HG02943 (cell line): ENCODE results near the gene USP15.

Experiments
- ATAC-seq: cut with Tn5 transposase; IDR thresholded peaks from one replicate; pipeline ENCODE4 v1.9.1; 2021; ENCODE audit warnings: mild to moderate bottlenecking, low read depth, moderate library complexity; ENCODE audit not compliant: unreplicated experiment

The USP15 gene

DNA sequence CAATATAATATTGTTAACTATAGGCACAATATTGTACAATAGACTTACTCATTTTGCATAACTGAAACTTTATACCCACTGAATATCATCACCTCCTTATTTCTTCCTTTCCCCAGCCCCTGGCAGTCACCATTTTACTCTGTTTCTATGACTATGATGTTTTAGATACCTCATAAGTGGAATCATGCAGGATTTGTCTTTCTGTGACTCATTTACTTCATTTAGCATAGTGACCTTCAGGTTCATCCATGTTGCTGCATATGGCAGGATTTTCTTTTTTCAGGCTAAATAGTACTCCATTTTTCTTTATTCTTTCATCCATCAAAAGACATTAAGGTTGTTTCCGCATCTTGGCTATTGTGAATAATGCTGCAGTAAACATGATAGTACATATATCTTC lies 18.9 kb downstream of the USP15 start:
- no peak for ATAC-seq

DNA sequence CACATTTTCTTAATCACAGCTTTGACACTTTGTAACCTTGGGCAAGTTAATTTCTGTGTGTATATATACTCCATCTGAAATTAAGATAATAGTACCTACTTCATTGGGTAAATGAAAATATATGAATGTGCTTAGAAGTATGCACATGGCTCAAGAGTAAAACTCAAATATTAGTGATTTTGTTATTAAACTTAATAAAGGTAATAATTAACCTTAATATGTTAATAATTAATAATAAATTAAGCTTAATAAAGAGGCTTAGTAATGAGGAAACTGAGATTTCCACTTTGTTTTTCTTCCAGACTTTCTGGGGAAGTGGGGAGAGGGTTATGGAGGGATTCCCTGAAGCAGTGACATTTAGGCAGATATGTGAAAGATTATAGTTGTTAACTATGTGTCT lies 19.8 kb downstream of the USP15 start:
- ATAC-seq: no peak

DNA sequence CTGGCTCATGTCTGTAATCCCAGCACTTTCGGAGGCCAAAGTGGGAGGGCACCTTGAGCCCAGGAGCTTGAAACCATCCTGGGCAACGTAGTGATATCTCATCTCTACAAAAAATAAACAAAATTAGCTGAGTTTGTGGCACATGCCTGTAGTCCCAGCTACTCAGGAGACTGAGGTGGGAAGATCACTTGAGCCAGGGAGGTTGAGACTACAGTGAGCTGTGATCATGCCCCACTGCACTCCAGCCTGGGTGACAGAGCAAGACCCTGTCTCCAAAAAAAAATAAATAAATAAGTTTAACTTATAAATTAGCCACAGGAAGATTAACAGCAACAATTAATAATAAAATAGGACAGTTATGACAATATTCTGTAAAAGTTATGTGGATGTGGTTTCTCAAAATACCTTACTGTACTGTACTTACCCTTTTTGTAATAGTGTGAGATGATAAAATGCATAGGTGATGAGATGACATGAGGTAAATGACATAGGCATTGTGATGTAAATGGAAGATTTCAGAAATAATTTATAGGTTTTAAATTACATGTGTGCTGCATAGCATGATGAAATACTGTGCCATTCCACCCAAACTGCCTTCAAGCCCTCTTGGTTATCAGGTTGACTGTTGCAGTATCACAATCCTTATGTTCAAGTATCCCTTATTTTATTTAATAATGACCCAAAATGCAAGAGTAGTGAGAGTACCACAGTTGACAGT lies 22.0 kb downstream of the USP15 start:
- ATAC-seq: no peak

DNA sequence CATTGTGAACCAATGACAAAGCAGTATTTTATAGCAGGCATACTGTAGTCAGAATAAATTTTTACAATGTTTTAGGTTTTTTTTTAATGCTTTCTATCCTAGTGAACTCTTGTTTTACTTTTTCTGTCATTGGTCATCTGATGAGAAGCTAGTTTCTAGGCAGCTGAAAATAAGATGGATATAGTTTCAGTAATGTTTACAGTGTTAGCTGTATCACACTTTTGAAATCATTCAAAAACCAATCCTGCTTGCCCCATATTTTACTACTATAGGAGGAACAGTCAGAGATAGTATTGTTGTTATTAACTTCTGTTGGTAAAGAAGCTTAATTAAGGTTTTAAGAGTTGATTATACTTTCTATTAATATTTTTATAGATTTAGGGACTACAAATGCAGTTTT lies 24.5 kb downstream of the USP15 start:
- no peak for ATAC-seq

DNA sequence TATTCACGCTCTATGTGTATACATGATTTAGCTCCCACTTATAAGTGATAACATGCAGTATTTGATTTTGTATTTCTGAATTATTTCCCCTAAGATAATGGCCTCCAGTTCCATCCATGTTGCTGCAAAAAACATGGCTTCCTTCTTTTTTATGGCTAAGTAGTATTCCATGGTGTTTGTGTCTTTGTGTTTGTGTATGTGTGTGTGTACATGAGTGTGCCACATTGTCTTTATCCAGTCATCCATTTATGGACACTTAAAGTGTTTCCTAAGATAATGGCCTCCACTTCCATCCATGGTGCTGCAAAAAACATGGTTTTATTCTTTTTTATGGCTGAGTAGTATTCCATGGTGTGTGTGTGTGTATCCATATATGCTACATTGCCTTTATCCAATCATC lies 25.1 kb downstream of the USP15 start:
- no peak for ATAC-seq

DNA sequence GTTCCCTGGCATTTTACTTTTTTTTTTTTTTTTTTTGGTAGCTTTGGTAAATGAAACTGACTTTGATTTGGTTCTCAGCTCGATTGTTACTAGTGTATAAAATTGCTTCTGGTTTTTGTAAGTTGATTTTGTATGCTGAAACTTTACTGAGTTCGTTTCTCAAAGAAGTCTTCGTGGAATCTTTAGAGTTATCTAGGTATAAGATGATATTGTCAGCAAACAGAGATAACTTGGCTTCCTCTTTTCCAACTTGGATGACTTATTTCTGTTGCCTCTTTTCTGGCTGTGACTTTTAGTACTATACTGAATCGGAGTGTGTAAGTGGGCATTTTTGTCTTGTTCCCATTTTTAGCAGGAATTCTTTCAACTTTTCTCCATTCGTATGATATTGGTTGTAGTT lies 28.1 kb downstream of the USP15 start:
- ATAC-seq: no peak

DNA sequence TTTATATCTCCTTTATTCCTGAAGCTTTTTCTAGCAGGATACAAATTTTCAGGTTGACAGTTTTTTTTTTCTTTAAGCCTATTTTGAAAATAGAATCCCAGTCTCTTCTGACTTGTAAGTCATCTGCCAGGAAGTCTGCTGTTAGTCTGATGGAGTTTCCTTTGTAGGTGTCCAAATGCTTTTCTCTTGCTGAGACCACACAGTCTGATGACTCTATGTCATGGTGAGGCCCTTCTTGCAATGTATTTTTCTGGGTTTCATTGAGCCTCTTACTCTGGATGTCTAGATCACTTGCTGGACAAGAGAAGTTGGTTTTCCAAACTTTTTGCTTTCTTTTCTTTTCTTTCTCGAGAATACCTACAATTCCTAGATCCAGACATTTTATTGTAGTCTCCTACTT lies 30.6 kb downstream of the USP15 start:
- ATAC-seq: no peak

DNA sequence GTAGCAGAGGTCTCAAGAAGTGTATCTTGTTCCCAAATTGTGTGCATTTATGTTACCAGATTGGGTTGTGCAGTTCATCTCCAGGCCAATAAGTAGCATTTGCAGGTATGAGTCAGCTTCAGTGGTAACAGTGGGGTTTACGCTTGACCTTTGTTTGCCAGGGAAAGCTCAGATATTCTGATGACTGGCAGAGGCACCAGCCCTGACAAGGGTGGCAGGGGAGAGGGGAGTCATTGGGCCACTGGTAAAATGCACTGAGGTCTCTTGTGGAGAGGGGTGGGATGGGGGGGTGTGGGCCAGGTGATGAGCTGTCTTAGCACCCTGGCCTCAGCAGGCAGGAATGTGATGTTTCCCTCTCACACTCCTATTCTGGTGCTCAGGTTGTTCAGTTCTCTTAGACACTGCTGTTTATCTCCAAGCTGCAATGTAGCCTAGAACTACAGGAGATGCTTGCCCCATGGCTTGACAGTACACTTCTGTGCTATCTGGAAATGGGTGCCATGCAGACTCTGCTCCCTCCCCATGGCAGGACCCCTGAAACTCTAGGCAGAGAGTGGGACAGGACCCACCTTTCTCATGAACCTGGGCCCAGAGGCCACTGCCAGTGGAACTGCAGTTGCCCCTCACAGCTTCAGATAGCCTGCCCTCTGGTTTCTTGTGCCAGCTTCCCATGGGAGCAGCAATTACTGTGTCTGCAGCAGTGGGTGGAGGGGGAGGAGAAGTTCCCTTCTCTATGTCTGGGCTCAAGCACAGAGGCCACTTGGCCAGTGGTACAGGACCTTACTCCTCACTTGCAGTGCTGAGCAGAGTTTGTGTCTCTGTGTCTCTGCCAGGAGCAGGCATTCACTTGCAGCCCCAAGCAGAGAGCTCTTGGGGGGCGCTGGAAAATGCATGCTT lies 31.9 kb downstream of the USP15 start:
- no peak for ATAC-seq

DNA sequence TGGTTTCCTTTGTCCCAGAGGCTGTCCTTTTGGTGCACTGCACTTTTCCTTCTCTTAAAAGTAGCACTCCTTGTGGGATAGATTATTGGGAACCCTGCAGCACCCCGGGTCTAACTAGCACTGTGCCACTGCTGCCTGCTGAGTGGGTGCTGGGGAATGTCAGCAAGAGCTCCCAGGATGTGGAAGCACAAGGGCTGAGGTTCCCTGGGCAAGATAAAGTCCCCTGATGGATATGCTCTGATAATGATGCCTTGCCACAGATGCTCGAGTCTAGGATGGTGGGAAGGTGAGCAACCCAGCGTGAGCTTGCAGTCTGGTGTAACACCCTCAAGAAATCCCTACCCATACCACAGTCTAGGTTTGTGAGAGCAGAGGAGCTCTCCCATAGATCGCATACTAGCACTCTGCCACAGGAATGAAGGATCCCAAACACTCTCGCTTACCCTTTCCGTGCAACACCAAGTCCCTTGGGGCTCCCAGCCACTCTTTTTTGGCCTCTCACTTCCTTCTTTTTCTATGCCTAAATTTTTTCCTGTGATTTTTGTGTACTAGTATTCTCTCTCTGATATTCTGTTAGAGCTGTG lies 32.6 kb downstream of the USP15 start:
- no peak for ATAC-seq

DNA sequence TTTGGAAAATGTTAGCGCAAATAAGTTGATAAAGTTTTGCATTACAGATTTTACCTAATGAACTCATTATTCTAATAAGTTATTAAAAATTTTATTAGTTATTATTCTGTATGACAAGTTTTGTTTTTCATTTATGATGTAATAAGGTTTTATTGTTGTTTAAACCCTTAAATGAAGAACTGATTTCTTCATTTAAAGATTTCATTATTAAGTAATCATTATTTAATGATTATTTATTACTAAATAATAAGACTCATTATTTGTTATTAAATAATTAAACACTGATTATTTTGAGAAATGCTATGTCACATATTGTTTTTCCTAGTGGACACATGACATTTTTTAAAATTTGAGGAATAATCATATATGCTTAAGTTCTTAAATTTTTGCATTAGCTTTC lies 34.2 kb downstream of the USP15 start:
- ATAC-seq: no peak

DNA sequence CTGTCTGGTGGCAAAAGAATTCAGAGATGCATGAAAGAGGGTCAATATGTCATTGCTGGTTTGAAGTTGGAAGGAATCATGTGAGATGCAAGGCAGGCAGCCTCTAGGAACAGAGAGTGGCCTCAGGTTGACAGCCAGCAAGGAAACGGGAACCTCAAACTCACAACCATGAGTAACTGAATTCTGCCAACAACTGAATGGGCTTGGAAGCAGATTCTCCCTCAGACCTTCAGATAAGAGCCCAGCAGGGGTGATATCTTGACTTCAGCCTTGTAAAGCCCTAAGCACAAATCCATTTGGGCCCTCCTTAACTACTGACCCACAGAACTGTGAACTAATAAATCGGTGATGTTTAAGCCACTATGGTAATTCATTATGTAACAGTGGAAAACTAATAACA lies 35.8 kb downstream of the USP15 start:
- no peak for ATAC-seq

DNA sequence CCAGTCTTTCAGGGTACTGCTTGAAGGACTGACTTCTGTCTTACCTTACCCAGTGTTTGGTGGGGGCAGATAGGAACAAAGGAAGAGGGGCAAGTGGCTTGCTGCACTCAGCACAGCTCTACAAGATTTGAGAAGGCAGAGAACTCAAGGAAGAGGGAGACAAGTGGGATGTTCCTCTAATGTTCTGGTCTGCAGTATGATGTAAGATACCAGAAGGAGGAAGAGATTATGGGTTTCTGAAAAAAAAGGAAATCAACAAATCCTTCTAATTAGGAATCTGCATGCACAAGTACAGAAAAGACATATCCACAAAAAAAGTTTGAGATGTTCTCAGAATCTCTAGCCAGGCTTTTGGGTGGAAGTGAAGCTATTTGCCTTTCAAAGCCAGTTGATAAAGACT lies 37.1 kb downstream of the USP15 start:
- no peak for ATAC-seq

DNA sequence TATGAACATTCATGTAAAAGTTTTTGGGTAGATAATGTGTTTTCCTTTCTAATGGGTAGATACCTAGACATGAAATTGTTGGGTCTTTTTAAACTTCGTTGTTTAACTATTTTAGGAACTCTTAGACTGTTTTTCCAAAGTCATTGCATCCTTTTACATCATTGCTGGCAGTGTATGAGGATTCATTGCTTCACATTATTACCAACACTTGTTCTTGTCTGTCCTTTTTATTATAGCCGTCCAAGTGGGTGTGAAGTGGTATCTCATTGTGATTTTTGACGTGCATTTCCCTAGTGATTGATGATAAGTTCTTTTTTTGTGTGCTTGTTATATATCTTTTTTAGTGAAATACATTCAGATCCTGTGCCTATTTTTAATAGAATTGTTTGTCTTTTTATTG lies 39.4 kb downstream of the USP15 start:
- no peak for ATAC-seq

DNA sequence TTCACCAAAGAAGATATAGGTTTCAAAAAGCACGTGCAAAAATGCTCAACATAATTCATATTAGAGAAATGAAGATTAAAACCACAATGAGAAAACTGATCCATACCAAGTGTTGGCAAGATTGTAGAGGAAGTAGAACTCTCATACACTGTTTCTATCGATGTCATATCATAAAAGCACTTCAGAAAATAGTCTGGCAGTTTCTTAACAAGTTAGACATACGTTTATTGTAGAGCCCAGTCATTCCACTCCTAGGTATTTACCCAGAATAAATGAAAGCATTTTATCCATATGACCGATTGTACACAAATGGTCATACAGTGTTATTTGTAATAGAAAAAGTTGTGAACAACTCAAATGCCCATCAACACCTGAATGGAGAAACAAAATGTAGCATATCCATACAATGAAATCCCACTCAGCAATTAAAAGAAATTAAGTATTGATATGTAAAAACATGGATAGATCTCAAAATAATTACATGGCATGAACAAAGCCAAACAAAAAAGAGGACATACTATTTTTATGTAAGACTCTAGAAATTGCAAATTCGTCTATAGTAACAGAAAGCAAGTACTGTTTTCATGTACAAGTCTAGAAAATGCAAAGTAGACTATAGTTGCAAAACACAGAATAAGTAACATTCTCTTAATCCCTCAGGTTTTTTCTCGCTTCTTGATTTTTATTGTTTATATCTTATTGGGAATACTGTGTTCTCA lies 41.0 kb downstream of the USP15 start:
- ATAC-seq: no peak

DNA sequence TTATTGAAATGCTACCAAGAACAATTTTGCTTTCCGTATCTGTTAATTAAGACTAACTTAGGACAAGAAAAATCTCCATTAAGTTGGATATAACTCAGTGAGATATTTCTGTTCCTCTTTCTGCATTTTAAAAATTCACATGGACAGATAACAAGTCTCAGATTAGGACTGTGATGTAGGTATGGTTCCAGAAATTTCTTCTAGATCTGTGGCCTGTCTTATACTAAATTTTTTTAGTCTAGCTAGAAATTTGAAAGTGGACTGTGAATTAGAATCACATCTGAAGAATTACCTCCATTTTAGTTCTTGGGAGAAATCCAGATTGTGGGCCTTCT lies 41.6 kb downstream of the USP15 start:
- ATAC-seq: no peak

DNA sequence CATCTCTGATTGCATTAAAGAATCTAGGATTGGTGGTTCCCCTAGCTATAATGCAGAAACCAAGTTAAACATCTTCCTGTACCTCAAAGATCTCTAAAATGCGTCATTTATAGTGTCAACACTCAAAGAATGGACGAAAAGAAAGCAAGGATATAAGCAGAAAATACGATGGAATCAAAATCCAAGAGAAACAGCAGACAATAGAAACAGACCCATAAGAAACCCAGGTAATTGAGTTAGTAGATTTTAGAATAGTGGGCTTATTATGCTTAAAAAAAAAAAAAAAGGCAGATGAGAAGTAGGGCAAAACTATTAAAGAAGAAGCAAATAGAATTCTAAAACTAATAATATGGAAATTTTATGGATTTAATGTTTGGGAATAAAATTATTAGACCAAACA lies 44.4 kb downstream of the USP15 start:
- ATAC-seq: no peak

DNA sequence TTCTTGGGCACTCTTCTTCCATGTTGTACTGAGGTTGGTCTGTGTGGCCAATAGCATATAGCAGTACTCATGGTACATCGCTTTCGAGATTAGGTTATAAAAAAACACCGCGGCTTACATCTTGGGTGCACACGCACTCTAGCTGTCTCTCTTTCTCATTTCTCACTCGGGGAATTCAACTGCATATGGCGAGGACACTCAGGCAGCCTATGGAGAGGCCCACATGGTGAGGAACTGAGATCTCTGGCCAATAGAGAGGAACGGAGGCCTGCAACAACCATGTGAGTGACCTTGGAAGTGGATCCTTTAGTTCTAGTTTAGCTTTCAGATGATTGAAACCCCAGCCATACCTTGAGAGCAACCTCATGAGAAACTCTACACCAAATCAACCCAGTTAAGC lies 45.6 kb downstream of the USP15 start:
- ATAC-seq: no peak

DNA sequence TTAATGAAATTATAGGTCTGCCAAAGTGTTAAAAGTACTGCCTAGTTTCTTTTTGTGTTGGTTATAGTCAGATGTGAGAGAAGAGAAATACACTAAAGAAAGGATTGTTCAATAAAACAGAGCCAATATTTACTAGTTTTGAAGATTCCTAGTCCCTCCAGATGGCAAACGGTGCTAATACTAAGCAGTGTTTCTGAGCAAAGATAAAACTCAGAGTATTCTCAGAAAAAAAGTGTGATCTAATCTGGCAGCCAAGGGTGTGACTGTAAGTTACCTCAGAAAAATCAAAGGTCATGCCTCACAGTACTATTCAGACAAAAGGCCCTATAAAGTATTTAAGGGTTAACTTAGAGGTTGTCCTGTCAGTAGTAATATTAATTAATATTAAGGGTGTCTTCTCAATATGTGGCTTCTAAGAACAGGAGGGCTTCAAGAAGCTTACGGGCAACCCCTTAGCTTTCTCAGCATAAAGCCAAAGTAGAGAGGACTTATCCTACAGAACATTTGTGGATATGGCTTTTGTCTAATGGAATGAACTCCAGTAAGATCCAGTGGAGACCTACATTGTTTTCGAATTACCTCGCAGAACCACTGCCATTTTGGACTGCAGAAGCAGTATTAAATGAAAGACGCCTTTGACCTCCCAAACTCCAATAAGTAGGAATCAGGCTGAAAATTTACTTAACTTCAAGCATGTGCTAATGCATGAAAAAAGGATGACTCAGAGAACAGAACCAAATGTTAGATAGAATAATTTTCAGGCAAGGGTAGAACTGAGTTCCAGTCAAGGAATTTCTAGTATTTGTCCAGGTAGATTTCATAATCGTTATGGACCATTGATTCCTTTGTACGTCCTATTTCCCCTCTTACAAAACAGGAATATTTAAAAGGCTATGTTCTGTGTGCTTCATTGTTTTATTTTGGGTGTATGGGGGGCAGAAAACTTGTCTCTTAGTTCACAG lies 46.6 kb downstream of the USP15 start:
- ATAC-seq: no peak

DNA sequence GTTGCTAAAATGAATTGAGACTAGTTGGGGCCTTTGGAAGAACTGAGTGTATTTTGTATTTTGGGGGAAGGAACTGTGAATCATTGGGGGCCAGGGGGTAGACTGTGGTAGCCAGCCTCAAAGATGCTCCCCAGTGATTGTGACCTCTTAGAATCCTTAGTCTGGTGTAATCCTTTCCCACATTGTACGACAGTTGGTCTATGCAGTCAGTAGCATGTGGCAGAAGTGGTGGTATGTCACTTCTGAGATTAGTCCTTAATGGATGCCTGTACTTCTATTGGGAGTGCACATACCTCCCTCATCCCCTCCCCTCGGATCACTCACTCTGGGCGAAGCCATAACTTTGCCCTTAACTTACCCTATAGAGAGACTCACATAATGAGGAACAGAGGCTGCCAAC lies 48.0 kb downstream of the USP15 start:
- no peak for ATAC-seq

DNA sequence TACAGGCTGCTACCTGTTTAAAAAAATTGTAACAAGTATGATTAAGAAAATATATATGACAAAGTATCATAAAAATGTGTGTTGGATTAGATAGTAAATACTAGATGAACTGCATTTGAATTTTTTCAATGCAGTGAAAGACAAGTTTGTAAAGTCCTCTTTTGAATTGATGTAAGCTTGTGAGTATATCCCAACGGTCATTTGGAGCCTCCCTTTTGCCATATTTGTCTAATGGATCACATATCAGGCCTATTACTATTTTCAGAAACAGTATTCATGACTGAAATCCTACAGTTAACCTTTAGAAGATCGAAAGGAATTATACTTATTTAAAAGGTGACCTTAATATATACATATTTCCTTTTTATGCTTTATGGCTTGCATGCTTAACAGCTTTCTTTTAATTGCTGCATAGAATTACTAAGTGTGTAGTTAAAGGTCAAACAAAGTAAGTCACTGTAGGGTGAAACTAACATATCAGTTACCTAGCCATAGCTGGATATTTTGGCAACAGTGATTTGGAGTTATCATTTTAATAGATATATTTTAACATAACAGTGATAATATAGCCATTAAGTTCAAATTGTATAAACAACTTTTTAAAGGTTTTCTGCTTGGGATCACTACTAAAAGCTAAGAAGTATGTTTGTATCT lies 53.6 kb downstream of the USP15 start:
- no peak for ATAC-seq
